Mononuclear cell (primary cell): ENCODE results near the gene S100PBP. TPM values are rescaled to one million over a fixed set of nuclear protein-coding genes. Genes with fewer than 3 reads are reported as not detected.

Experiments
- H3K27me3 ChIP-seq: 2 replicates; pipeline ENCODE4 v1.6.0; 2011; ENCODE audit warnings: low read length, control low read depth; ENCODE audit not compliant: insufficient read depth
- H3K4me1 ChIP-seq: 2 replicates; pipeline ENCODE4 v1.5.1; 2011; ENCODE audit warnings: mild to moderate bottlenecking, low read length, control low read depth; ENCODE audit not compliant: insufficient read depth
- H3K4me3 ChIP-seq: 2 replicates; pipeline ENCODE4 v1.5.1; 2011; ENCODE audit warnings: mild to moderate bottlenecking, low read length, moderate library complexity
- H3K9me3 ChIP-seq: 2 replicates; pipeline ENCODE4 v1.5.1; 2011; ENCODE audit warnings: low read depth, mild to moderate bottlenecking, control low read depth, low read length
- total RNA-seq: library from RNA; depleted of rRNA; stranded (reverse); fragments of >200 nt; gene quantifications from one replicate; pipeline ENCODE4 v1.2.3, GENCODE V29; 2012

S100PBP gene
- total RNA-seq, 1 donor, result 18.5 TPM

DNA sequence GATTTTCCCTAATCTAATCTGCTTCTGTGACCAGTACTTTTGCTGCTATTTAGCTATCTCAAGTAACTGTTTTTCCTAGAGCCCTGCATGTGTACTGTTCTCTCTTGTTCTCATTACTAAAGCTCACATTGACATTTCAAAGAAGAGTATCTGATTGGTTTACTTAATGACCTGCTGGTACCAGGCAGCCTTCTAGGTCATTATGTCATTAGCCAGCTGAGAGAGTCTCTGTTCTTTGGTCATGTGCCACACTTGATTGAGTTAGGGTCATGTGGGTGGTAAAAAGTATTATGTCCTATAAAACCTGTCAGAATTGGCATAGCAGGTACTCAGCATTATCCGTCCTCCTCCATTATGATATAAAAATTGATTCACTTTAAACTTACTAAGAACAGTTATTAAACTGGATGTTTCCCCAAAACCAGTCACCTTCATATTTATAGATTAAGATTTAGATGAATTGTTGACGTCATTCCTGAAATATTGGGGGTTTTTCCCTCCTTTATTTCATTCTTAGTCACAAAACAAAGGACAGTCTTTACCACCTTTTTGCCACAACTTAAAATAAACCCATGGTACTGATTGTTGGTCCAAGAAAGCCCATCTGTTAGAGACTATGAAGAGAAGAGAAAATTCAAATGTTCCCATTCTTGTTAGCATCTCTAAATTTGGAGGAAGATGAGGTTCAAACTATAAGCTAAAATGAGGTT, 31.1 kb downstream of the S100PBP start:
- H3K27me3 ChIP-seq, result no peaks in the 10 kb centered on the region
- no peaks in the 10 kb centered on the region for H3K4me1 ChIP-seq
- H3K4me3 ChIP-seq, result no peak overlapping the region
- H3K9me3 ChIP-seq, result no peaks in the 10 kb centered on the region

DNA sequence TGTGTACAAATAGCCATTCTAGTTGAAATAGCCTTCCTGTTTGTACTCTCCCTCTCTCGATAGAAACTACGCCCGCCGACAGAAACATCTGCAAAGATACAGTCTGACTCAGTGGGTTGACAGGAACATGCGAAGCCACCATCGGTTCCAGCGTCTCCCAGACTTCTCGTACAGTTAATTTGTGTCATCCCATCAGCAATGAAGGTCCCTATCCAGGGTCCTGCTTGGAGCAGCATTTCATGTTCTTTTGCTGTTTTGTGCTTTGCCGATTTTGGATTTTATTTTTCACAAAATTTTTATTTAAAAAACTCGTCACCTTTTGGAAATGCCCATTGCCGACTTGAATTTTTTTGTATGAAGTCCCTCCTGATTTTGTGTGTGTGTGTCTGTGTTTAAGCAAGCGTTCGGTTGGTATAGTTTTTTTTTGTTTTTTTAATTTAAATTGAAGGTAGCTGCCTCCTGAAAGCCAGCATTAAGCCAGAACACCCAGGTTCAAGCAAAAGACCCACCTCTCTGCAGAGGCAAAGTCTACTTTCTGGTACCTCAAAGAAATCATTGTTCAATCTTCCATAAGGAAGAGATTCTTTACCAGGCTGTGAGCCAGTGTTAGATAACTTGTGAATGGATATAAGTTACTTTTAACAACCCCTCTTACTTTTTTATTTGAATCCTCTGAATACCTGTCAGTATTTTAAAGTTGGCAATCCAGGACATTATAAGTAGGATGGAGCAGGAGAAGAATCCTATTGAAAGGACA, 38.6 kb downstream of the S100PBP start:
- no peaks in the 10 kb centered on the region for H3K9me3 ChIP-seq
- no peaks in the 10 kb centered on the region for H3K27me3 ChIP-seq
- H3K4me3 ChIP-seq, result no peak overlapping the region
- H3K4me1 ChIP-seq, result no peaks in the 10 kb centered on the region

DNA sequence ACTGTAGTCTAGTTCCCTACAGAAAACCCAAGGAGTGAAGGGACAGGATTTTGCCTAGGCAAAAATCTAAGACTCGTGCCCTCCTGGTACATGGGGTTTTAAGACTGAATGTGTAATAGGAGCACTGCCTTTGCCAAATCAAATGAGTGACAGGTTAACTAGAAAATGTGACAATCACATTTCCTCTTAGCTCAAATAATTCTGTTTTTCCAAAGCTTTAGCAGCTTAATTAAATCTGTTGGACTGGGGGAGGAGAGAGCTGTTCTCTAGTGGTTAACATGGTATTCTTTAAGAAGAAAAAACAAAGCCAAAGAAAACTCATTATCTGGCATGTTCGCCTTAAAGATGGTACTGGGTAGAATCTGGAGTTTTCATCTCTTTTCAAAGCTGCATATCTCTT, 40.7 kb downstream of the S100PBP start:
- Histone ChIP-seq H3K27me3 (no peaks in the 10 kb centered on the region), H3K4me3 (no peak overlapping the region), H3K4me1 (no peaks in the 10 kb centered on the region), H3K9me3 (no peaks in the 10 kb centered on the region)

DNA sequence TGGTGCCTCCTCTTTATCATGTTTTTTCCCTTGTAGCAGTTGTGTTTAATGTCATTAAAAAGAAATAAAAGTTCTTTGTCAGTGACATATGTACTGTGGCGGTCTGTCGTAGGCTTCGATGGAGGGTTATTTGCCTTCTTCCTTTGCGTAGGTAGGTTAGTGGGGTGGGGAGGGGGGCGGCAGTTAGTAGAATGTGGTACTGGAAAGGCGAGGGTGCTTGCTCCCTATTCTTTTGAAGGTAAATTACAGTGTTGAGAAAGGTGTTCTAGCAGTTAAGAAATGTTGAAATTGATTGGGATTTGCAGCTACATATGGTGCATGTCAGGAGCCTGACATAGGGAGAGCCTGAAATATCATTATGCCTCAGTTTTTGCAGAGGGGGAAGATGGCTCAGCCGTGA, 41.3 kb downstream of the S100PBP start:
- Histone ChIP-seq H3K27me3 (no peaks in the 10 kb centered on the region), H3K4me3 (no peak overlapping the region), H3K9me3 (no peaks in the 10 kb centered on the region), H3K4me1 (no peaks in the 10 kb centered on the region)

DNA sequence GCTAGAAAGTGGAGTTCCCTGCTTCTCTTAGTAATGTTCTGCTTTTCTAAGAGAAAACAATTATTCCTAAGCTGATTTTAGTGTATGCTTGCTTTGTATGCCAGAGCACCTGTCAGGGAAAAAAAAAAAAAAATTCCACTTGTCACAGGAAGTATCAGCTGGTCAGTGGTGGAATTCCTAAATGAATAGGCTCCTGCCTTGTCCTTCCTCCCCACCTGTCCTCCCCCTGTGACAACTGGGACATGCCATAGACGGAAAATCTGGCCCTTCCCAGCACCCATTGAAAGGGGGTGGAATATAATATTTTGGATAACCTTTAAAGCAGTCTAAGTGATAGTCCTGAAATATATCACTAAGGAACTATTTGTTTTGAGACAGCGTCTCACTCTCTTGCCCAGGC, 42.5 kb downstream of the S100PBP start:
- H3K9me3 ChIP-seq, result no peaks in the 10 kb centered on the region
- no peaks in the 10 kb centered on the region for H3K27me3 ChIP-seq
- no peak overlapping the region for H3K4me3 ChIP-seq
- H3K4me1 ChIP-seq, result no peaks in the 10 kb centered on the region

DNA sequence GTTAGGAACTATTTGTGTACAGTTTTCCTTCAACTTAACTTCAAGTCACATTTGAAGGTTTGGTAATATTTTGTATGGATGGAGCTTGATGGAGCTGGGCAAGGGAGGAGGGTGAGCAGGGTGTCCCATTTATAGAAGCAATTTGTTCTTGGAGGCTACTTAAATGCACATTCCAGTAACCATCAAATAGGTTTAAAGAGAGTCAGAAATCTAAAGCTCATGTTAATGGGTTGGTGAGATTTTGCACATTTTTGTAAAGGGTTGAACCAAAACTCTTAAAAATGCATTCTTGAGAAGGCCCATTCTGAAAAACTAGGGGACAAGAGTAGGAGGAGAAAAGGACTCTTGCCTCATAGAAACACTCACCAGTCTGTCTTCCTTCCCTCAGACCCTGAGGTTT, 43.1 kb downstream of the S100PBP start:
- no peak overlapping the region for H3K4me3 ChIP-seq
- no peaks in the 10 kb centered on the region for H3K27me3 ChIP-seq
- H3K4me1 ChIP-seq, result no peaks in the 10 kb centered on the region
- H3K9me3 ChIP-seq, result no peaks in the 10 kb centered on the region

DNA sequence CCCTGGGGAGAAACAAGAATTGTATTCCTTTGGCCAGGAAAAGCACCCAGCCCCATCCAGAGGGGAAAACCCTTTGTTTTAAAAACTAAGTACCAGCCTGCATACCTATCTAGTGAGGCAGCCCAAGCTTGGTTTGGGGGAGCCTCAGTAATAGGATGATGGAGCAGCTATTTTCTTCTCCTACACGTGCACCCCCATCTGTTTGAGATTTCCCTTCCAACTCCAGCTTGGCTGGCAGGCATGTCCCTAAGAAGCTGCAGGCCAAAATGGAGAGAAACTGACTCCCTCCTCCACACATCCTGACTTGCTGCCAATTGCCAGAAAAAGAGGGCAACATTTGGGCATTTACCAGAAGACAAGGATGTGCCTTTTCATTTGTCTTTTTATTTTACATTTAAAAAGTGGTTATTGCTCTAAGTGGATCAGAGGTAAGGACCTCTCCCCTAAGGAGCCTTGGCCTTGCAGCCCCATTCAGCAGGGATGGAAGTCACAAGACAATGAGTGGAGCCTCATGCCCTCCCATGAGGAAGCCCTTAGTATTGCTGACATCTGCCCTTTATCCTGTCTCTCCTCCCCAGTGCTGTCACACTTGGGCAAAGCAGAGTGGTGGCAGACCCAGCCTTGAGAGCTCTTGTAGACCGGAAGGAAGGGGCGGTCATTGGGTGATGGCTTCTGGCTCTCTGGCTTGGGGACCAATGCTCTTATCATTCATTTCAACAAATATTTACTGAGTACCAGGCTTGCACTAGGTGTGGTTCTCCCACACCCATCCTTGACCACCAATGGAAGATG, 44.6 kb downstream of the S100PBP start:
- no peaks in the 10 kb centered on the region for H3K9me3 ChIP-seq
- no peaks in the 10 kb centered on the region for H3K27me3 ChIP-seq
- no peaks in the 10 kb centered on the region for H3K4me1 ChIP-seq
- H3K4me3 ChIP-seq, result no peak overlapping the region

DNA sequence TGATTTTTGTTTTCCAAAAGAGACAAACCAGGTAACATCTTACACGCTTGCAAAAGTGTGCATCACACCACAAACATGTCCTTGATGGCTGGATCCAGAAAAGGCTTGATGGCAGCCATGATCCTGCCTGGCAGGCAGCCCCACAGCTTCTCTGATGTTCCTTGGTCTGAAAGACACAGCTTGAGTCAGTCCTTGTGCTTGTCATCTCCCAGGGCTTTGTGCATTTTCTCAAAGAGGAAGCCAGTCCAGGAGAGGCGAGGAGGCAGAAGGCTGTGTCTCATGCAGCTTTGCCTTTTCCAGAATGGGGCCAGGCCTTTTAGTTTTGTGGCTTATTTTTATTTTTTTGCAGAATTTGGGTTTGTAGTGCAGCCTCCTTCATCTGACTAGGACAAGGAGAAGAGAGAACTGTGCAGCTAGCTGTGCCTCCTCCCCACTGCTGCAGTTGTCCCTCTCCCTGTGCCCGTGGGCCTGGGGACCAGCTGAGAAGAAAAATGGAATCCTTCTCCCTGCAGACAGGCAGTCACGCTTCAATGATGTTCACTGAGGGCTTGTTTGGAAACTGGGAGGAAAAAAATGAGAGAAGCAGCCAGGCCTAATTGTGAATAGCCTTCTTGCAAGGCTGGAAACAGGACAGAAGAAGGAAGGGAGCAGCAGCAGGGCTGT, 45.9 kb downstream of the S100PBP start:
- H3K4me1 ChIP-seq, result no peaks in the 10 kb centered on the region
- no peaks in the 10 kb centered on the region for H3K9me3 ChIP-seq
- no peak overlapping the region for H3K4me3 ChIP-seq
- H3K27me3 ChIP-seq, result no peaks in the 10 kb centered on the region

DNA sequence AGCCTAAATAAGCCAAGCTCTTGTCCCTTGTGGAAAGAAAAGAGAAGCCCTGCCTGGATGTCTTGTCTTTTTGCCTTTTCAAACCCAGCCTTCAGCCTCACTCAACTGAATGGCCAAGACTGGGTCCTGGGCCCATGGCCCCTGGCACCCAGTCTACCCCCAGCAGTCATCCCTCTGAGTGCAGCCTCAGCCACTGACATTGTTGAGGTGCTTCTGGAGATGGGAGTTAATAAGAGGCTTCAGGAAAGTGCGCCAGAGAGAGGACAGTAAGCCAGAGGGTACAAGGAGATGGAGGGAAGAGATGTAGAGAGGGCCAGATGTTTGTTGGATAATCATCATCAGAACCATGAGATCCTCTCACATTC, 46.4 kb downstream of the S100PBP start:
- H3K4me3 ChIP-seq, result no peak overlapping the region
- no peaks in the 10 kb centered on the region for H3K4me1 ChIP-seq
- H3K9me3 ChIP-seq, result no peaks in the 10 kb centered on the region
- no peaks in the 10 kb centered on the region for H3K27me3 ChIP-seq

DNA sequence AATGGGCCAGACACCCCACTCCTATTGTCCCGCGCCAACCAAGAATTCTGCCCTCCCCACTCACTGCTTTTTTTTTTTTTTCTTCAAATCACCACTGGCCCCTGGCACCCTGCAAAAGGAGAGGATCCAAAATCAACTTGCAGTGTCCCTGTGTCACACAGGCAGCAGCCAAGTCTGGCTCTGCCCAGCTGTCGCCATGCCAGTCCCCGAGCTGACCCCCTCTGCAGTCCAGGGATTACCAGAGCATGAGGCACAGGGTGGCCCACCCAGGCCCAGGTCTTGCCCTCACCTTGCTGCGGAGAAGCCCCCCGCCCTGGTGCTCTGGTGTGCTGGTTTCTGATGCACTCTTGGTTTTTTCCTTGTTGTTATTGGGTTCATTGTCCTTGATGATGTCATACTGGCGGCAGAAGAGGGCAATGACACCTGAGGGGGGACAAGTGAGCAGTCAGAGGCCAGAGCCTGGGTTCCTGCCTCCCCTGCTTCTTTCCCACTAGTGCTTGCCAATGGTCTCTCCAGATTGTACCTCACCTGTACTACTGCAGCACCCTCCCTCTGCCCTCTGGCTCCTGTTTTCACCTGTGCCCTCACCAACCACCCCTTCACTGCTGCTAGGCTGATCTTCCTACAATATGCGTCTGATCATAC, 47.0 kb downstream of the S100PBP start:
- Histone ChIP-seq H3K9me3 (no peaks in the 10 kb centered on the region), H3K4me1 (no peaks in the 10 kb centered on the region), H3K4me3 (no peak overlapping the region), H3K27me3 (peaks cover 4% of the 10 kb centered on the region)

DNA sequence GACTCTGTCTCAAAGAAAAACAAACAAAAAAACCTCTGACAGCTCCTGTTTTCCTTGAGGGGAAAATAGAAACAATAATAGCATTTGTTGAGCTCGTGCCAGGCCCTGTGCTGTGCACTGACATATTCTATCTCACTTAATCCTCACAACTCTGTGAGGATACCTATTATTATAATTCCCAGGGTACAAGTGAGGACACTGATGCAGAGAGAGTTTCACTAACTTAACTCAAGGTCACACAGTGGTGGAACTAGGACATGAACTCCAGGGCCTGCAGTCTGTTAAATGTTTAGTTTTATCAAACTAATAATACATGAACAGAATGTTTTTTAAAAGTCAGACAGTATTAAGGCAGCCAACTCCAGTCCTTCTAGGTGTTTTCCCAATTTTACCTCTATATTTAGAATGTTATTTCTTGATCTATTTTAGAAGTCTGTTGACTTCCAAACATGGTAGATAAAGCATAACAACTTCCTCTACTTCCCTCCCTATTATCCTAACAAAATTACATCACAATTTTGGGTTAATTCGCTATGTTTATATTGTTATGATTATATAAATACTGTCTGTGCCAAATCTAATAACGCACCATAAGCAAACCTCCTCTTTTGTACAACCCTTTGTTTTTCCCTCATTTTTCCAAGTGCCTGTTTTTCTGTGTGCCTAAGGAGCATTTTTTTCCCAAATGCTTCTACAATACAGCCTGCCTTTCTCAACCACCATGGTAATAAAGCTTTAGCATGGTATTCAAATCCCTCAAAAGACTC, 48.4 kb downstream of the S100PBP start:
- peaks cover 12% of the 10 kb centered on the region for H3K27me3 ChIP-seq
- H3K4me3 ChIP-seq, result no peak overlapping the region
- H3K4me1 ChIP-seq, result peaks cover 4% of the 10 kb centered on the region
- H3K9me3 ChIP-seq, result no peaks in the 10 kb centered on the region

DNA sequence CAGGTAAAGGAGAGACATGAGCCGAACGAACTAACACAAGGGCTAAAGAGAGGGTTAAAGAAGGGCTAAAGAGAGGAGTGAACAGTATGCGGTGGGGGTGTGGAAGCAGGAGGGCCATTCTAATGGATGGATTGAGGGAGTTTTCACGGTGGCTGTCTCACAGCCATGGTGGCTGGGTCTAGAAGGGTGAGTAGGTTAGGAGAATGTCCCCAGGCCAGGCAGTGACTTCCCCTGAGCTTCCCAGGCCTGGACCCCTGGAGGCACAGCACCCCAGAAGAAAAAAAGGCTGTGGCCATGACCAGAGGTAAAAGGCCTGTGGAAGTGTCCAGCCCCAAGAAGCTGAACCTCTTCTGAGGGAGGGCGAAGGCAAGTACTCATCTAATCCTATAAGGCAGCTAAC, 49.7 kb downstream of the S100PBP start:
- no peaks in the 10 kb centered on the region for H3K9me3 ChIP-seq
- no peak overlapping the region for H3K4me3 ChIP-seq
- H3K27me3 ChIP-seq, result peaks cover 24% of the 10 kb centered on the region
- H3K4me1 ChIP-seq, result peaks cover 7% of the 10 kb centered on the region

DNA sequence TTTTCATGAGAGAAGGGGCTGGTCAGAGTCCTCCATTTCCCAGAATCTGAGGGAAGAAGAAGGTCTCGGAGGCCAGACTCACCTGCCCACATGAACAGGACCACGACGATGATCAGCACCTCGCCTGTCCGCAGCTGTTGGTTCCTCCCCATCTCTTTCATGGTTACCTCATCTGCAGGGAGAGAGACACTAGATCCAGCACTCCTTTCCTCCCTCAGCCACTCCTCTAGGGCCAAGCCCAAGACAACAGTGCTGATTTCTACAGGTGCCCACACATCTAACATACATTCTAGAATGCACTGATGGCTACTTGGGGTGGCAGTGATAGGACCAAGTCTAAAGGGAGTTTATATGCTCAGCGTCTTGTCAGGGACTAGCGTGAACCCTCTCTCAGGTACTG, 50.2 kb downstream of the S100PBP start:
- Histone ChIP-seq H3K9me3 (no peaks in the 10 kb centered on the region), H3K4me3 (no peak overlapping the region), H3K27me3 (peaks cover 26% of the 10 kb centered on the region), H3K4me1 (peaks cover 7% of the 10 kb centered on the region)

DNA sequence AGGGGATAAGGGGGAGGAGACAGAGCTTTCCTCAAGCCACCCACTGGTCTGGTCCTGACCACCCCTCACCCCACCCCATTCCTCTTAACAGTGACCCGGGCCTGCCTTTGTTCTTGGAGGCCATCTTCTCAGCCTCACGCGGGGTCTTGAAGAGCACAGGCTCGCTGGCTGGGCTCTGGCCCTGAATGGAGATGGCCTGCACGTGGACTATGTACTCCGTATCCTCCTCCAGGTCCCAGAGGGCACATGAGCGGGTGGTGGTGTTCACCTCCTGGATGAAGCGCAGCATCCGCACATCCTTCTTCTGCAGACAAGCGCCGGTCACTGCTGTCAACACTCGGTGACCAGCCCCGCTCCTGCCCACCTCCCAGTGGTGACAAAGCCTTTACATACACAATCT, 50.6 kb downstream of the S100PBP start:
- Histone ChIP-seq H3K27me3 (peaks cover 26% of the 10 kb centered on the region), H3K9me3 (no peaks in the 10 kb centered on the region), H3K4me1 (peaks cover 7% of the 10 kb centered on the region), H3K4me3 (no peak overlapping the region)
